CD14-positive monocyte (primary cell): Measurements from ENCODE around the gene MITF. TPM values are rescaled to one million over a fixed set of nuclear protein-coding genes. Genes with fewer than 3 reads are reported as not detected.
A peak's percentile ranks its signal among the peaks of the same experiment; 100 is the strongest.

Experiments used
- DNase-seq, 3 donors: peaks; one replicate each; pipeline ENCODE4 v3.0.0-alpha.2; 2011 to 2022
- H2AFZ ChIP-seq: 2 replicates; pipeline ENCODE4 v1.6.0; 2012; ENCODE audit warnings: mild to moderate bottlenecking, low read depth, low read length, inconsistent platforms; ENCODE audit not compliant: insufficient read depth, poor library complexity, severe bottlenecking
- H3K27ac ChIP-seq, 2 donors: 1 replicate in 1 of 2; 2 replicates in 1 of 2; pipeline ENCODE4 v1.5.1; 2012 to 2013; ENCODE audit warnings: low read length in 2 of 2, control low read depth in 1 of 2, inconsistent platforms in 1 of 2, low read depth in 1 of 2, mild to moderate bottlenecking in 1 of 2
- H3K27me3 ChIP-seq, 2 donors: one replicate each; pipeline versions ENCODE4 v1.6.0 to v1.6.1; 2011 to 2013; ENCODE audit warnings: low read length in 2 of 2; ENCODE audit not compliant: control insufficient read depth in 2 of 2, insufficient read depth in 2 of 2
- H3K36me3 ChIP-seq, 2 donors: replicated peaks in 1 of 2; 1 replicate in 1 of 2; 2 replicates in 1 of 2; pipeline versions ENCODE4 v1.5.1 to v1.6.1; 2012 to 2013; ENCODE audit warnings: low read length in 2 of 2, control low read depth in 1 of 2, inconsistent platforms in 1 of 2, mild to moderate bottlenecking in 1 of 2; ENCODE audit not compliant: insufficient read depth in 2 of 2, control insufficient read depth in 1 of 2
- H3K4me1 ChIP-seq, 2 donors: 1 replicate in 1 of 2; 2 replicates in 1 of 2; pipeline versions ENCODE4 v1.5.1 to v1.6.1; 2012 to 2013; ENCODE audit warnings: low read length in 2 of 2, control low read depth in 1 of 2, inconsistent platforms in 1 of 2, mild to moderate bottlenecking in 1 of 2, moderate library complexity in 1 of 2; ENCODE audit not compliant: insufficient read depth in 2 of 2, control insufficient read depth in 1 of 2
- H3K4me2 ChIP-seq: replicated peaks from 2 replicates; pipeline ENCODE3; 2012; ENCODE audit warnings: low read length, moderate library complexity, mild to moderate bottlenecking; ENCODE audit not compliant: poor library complexity, severe bottlenecking; ENCODE audit errors: extremely low read depth
- H3K4me3 ChIP-seq, 3 experiments: fragments of 200-600 bp in 1 of 3; sonication (generic) in 1 of 3; replicated peaks in 1 of 3; 1 replicate in 2 of 3; 2 replicates in 1 of 3; pipeline ENCODE4 v1.5.1; 2011 to 2013; ENCODE audit warnings: low read length in 3 of 3, mild to moderate bottlenecking in 3 of 3, control low read depth in 2 of 3, low read depth in 2 of 3, inconsistent platforms in 1 of 3, moderate library complexity in 1 of 3
- H3K79me2 ChIP-seq: 2 replicates; pipeline ENCODE4 v1.6.0; 2012; ENCODE audit warnings: mild to moderate bottlenecking, control low read depth, inconsistent platforms, low read length, moderate library complexity; ENCODE audit not compliant: insufficient read depth
- H3K9ac ChIP-seq: 2 replicates; pipeline ENCODE4 v1.6.0; 2017; ENCODE audit warnings: low read length, mild to moderate bottlenecking; ENCODE audit not compliant: insufficient read depth, poor library complexity, severe bottlenecking
- H3K9me3 ChIP-seq, 2 donors: replicated peaks in 1 of 2; 1 replicate in 1 of 2; 2 replicates in 1 of 2; pipeline versions ENCODE4 v1.5.1 to v1.6.1; 2012 to 2013; ENCODE audit warnings: low read length in 2 of 2, control low read depth in 1 of 2; ENCODE audit not compliant: control insufficient read depth in 1 of 2, insufficient read depth in 1 of 2
- H4K20me1 ChIP-seq: 2 replicates; pipeline ENCODE4 v1.6.0; 2012; ENCODE audit warnings: mild to moderate bottlenecking, low read length, control low read depth, moderate library complexity; ENCODE audit not compliant: insufficient read depth
- H3K27ac Mint-ChIP-seq, 7 donors: one replicate each; pipeline ENCODE4 v1.8.0; 2020; ENCODE audit warnings: mild to moderate bottlenecking in 7 of 7, mixed read lengths in 7 of 7, moderate library complexity in 6 of 7, inconsistent platforms in 2 of 7
- H3K27me3 Mint-ChIP-seq, 3 donors: one replicate each; pipeline ENCODE4 v1.8.0; 2021 to 2022; ENCODE audit warnings: low read depth in 3 of 3, mild to moderate bottlenecking in 3 of 3, mixed read lengths in 3 of 3, moderate library complexity in 3 of 3, inconsistent platforms in 1 of 3
- H3K36me3 Mint-ChIP-seq, 2 donors: one replicate each; pipeline ENCODE4 v1.8.0; 2020; ENCODE audit warnings: mixed read lengths in 2 of 2, inconsistent platforms in 1 of 2, mild to moderate bottlenecking in 1 of 2
- H3K4me1 Mint-ChIP-seq: one replicate; pipeline ENCODE4 v1.8.0; 2020; ENCODE audit warnings: mild to moderate bottlenecking, mixed read lengths
- H3K4me3 Mint-ChIP-seq, 2 donors: one replicate each; pipeline ENCODE4 v1.8.0; 2020; ENCODE audit warnings: mild to moderate bottlenecking in 2 of 2, mixed read lengths in 2 of 2, moderate library complexity in 1 of 2
- H3K9me3 Mint-ChIP-seq, 7 donors: one replicate each; pipeline ENCODE4 v1.8.0; 2020 to 2022; ENCODE audit warnings: mixed read lengths in 7 of 7, mild to moderate bottlenecking in 6 of 7, moderate library complexity in 6 of 7, inconsistent platforms in 2 of 7
- WGBS: methylation state at CpG from one replicate; pipeline ENCODE4 v1.1.5; 2013; ENCODE audit warnings: missing lambda C conversion rate; ENCODE audit not compliant: insufficient coverage; 5-methylcytosine and 5-hydroxymethylcytosine counted together
- intact Hi-C, 2 donors: fragments of 100-400 bp; cut with micrococcal nuclease; formaldehyde crosslinking; loops; one replicate each; pipeline versions ENCODE4 v1.15.0 to v1.15.1; 2023
- polyA plus RNA-seq, 3 donors: library from polyadenylated mRNA; depleted of rRNA in 1 of 3; unstranded in 2 of 3; stranded (reverse) in 1 of 3; fragments of 300-500 nt in 2 of 3; fragments of >200 nt in 1 of 3; fragmentation: Illumina TruSeq in 2 of 3; gene quantifications; 1 replicate in 2 of 3; 2 replicates in 1 of 3; pipeline ENCODE4 v1.2.3, GENCODE V29; 2012 to 2021
- TF ChIP-seq, protein P1 (sequence below): fragments of 200-600 bp; IDR thresholded peaks from one replicate; pipeline ENCODE4 v1.8.0; 2022; ENCODE audit warnings: antibody characterized with exemption, mild to moderate bottlenecking

Gene MITF
- polyA plus RNA-seq, 3 donors = 7.0 to 15.1 (median 12.1) TPM

DNA sequence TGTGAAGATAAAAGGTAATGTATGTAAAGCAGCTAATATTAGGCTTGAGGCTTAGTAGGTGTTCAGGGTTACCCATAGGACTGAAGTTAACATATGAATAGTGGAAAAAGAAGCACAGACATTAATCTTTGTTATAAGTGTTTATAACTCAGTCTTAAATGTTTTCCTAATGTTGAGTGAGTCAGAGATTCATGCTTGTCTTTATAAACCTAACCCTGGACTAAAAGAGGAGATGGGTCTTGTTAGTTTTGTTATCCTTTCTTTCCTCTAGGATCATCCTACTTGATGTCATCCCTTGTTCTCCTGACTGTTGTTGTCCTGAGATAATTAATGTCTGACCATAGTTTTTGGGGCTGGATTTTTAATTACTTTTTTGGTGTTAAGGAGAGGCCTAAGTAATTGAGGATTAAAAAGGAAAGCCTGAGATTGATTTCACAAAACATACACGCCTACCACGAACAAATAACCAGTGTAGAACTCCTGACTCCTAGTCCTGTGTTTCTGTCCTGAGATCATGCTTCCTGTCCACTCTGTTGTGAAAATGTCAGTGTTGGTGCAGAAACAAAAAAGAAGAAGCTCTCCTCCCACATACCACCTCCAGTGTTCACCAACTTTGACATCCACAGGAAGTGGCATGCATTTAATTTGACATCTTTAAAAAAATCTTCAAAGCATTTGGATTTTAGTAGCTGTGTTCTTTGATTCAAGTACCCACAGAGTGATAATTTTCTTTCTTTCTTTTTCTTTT, 8.4 kb downstream of the MITF start:
- Mint-ChIP-seq H3K27ac (peak overlapping the region; percentile 77 to 93 (median 87)), H3K27me3 (no peaks in the 10 kb centered on the region), H3K9me3 (no peaks in the 10 kb centered on the region), H3K4me3 (peak overlapping the region; percentile 9 to 75), H3K36me3 (peaks cover 0 to 4% of the 10 kb centered on the region in 2 donors), H3K4me1 (peaks cover 76% of the 10 kb centered on the region)
- no peaks in the 10 kb centered on the region for H3K27me3 ChIP-seq
- no peaks in the 10 kb centered on the region for H3K9me3 ChIP-seq
- H2AFZ ChIP-seq = no peak overlapping the region
- TF ChIP-seq, protein P1, sequence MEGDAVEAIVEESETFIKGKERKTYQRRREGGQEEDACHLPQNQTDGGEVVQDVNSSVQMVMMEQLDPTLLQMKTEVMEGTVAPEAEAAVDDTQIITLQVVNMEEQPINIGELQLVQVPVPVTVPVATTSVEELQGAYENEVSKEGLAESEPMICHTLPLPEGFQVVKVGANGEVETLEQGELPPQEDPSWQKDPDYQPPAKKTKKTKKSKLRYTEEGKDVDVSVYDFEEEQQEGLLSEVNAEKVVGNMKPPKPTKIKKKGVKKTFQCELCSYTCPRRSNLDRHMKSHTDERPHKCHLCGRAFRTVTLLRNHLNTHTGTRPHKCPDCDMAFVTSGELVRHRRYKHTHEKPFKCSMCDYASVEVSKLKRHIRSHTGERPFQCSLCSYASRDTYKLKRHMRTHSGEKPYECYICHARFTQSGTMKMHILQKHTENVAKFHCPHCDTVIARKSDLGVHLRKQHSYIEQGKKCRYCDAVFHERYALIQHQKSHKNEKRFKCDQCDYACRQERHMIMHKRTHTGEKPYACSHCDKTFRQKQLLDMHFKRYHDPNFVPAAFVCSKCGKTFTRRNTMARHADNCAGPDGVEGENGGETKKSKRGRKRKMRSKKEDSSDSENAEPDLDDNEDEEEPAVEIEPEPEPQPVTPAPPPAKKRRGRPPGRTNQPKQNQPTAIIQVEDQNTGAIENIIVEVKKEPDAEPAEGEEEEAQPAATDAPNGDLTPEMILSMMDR = no peak
- H3K36me3 ChIP-seq = no peaks in the 10 kb centered on the region
- peaks cover 77% of the 10 kb centered on the region for H3K79me2 ChIP-seq
- no peak overlapping the region for H3K9ac ChIP-seq
- no peaks in the 10 kb centered on the region for H4K20me1 ChIP-seq
- H3K4me1 ChIP-seq = peaks cover 67 to 82% of the 10 kb centered on the region in 2 donors
- intact Hi-C loops = loop anchor here in 1 of 2 donors (10.0 kb wide), 1 partner anchor 47 kb away; no protein-coding TSS in a partner anchor
- peak overlapping the region; percentile 60 to 69 for H3K27ac ChIP-seq
- peak overlapping the region; percentile 42 for H3K4me2 ChIP-seq
- no CpG with 5 or more reads among the region's 2 CpGs for WGBS
- DNase-seq = peak; percentile 41 to 60 (median 53)
- peak overlapping the region in 1 of 3 experiments; percentile 27 for H3K4me3 ChIP-seq

DNA sequence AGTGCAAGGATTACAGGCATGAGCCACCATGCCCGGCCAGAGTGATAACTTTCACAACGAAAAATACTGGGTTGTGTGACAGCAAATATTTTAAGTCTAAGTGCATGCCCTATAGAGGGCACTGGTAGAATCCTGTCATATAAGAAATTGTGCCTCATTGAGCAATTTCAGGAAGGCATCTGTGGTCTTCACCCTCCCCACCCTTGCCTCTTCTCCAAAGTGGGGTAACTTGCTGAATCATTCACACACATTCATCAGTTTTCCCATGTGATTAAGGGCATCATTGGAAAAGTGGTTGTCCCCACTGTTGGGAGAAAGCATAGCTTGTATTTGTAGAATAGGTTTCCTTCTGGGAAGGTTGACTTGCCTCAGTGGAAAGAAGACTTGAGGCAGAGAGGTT, 9.2 kb downstream of the MITF start:
- Histone ChIP-seq H3K9me3 (peaks cover 0 to 3% of the 10 kb centered on the region in 2 donors), H3K9ac (no peak overlapping the region), H3K4me1 (peaks cover 70 to 86% of the 10 kb centered on the region in 2 donors), H2AFZ (no peak overlapping the region), H3K4me2 (peak overlapping the region; percentile 42), H3K27me3 (no peaks in the 10 kb centered on the region), H3K27ac (peak overlapping the region; percentile 60 to 69), H4K20me1 (no peaks in the 10 kb centered on the region), H3K79me2 (peaks cover 77% of the 10 kb centered on the region), H3K4me3 (peak overlapping the region in 1 of 3 experiments; percentile 27), H3K36me3 (no peaks in the 10 kb centered on the region)
- H3K9me3 Mint-ChIP-seq = peaks cover 0 to 7% (median 5%) of the 10 kb centered on the region in 7 donors
- H3K4me3 Mint-ChIP-seq = peak overlapping the region in 1 of 2 donors; percentile 9
- TF ChIP-seq, protein P1 = no peak
- WGBS = no CpG with 5 or more reads among the region's 2 CpGs
- peaks cover 0 to 12% of the 10 kb centered on the region in 2 donors for H3K36me3 Mint-ChIP-seq
- peak in 2 of 3 donors; percentile 27 to 60 for DNase-seq
- H3K27ac Mint-ChIP-seq = peak overlapping the region; percentile 77 to 93 (median 87)
- peaks cover 78% of the 10 kb centered on the region for H3K4me1 Mint-ChIP-seq
- intact Hi-C loops = loop anchor here in 1 of 2 donors (10.0 kb wide), 1 partner anchor 46 kb away; no protein-coding TSS in a partner anchor
- H3K27me3 Mint-ChIP-seq = no peaks in the 10 kb centered on the region
